Right cardiac atrium (tissue), 5 donors: ENCODE results near the gene ITGAD. TPM values are rescaled to one million over a fixed set of nuclear protein-coding genes. Genes with fewer than 3 reads are reported as not detected.

Experiments
- ATAC-seq, 2 donors: fragments of 200-7000 bp; cut with Tn5 transposase; one replicate each; pipeline versions ENCODE4 v1.8.0 to v1.9.1; 2020; ENCODE audit warnings: moderate library complexity in 2 of 2, mild to moderate bottlenecking in 1 of 2
- DNase-seq, 3 donors: peaks; one replicate each; pipeline ENCODE4 v3.0.0-alpha.2; 2020
- H3K27ac ChIP-seq: one replicate; pipeline ENCODE4 v1.5.1; 2013; ENCODE audit warnings: mild to moderate bottlenecking, low read length, control low read depth, moderate library complexity
- H3K27me3 ChIP-seq: one replicate; pipeline ENCODE4 v1.6.1; 2013; ENCODE audit not compliant: control insufficient read depth, insufficient read depth
- H3K4me1 ChIP-seq: one replicate; pipeline ENCODE4 v1.6.1; 2013; ENCODE audit warnings: low read length; ENCODE audit not compliant: control insufficient read depth, insufficient read depth
- H3K4me3 ChIP-seq: one replicate; pipeline ENCODE4 v1.5.1; 2013; ENCODE audit warnings: low read length, control low read depth
- H3K9me3 ChIP-seq: one replicate; pipeline ENCODE4 v1.6.1; 2013; ENCODE audit warnings: low read length; ENCODE audit not compliant: control insufficient read depth
- WGBS: extraction: QIAGEN DNeasy Blood & Tissue Kit; methylation state at CpG from one replicate; pipeline ENCODE4 v1.1.7; 2013; 5-methylcytosine and 5-hydroxymethylcytosine counted together
- intact Hi-C, 4 donors: fragments of 100-400 bp; cut with DNase I; formaldehyde crosslinking; loops; one replicate each; pipeline versions ENCODE4 v1.11.0 to v1.14.0; 2022 to 2023
- polyA plus RNA-seq: library from polyadenylated mRNA; stranded (reverse); fragments of 200-250 nt; gene quantifications from one replicate; pipeline ENCODE4 v1.2.3, GENCODE V29; 2013
- total RNA-seq, 4 donors: library from RNA; stranded (reverse); fragmentation: NEBNext Ultra II Directional; extraction: Animal tissue kit (Norgen Biotek cat#: 25700); gene quantifications; one replicate each; pipeline ENCODE4 v1.2.1, GENCODE V29; 2021
- donor health status: healthy with polysubstance abuse.
- donor health status: DM: no; HTN: yes; CAD: no.
- donor health status: DM: no; HTN: no; CAD: no.
- donor health status: DM: no; HTN: yes; CAD: no; lungs with severe emphysema.
- donor health status: DM: yes; HTN: yes; CAD: no.

ITGAD gene
- total and polyA plus RNA-seq, 5 donors, result not detected

GRCh38 chr16:31390504-31391041 is 2.6 kb upstream of the ITGAD start:
- Histone ChIP-seq H3K4me3 (no peak overlapping the region), H3K27ac (no peak overlapping the region), H3K27me3 (no peaks in the 10 kb centered on the region), H3K9me3 (no peaks in the 10 kb centered on the region), H3K4me1 (no peaks in the 10 kb centered on the region)
- WGBS, result 56% methylated on average over 6 of the region's 6 CpGs
- intact Hi-C loops, result no loop called here
- ATAC-seq, result no peak
- no peak for DNase-seq

- ATAC-seq, result peak in 1 of 2 donors; percentile 11
- Histone ChIP-seq H3K9me3 (no peaks in the 10 kb centered on the region), H3K27ac (no peak overlapping the region), H3K4me3 (no peak overlapping the region), H3K4me1 (no peaks in the 10 kb centered on the region), H3K27me3 (no peaks in the 10 kb centered on the region)
- intact Hi-C loops, result no loop called here
- peak in 1 of 3 donors; percentile 71 for DNase-seq
- 56% methylated on average over 6 of the region's 6 CpGs for WGBS
Measured at GRCh38 chr16:31395647-31396046, 2.5 kb downstream of the ITGAD start.

- Histone ChIP-seq H3K27ac (no peak overlapping the region), H3K9me3 (no peaks in the 10 kb centered on the region), H3K27me3 (no peaks in the 10 kb centered on the region), H3K4me1 (no peaks in the 10 kb centered on the region), H3K4me3 (no peak overlapping the region)
- intact Hi-C loops, result no loop called here
- ATAC-seq, result no peak
- no peak for DNase-seq
- WGBS, result 76% methylated on average over 18 of the region's 18 CpGs
Measured at GRCh38 chr16:31397096-31397660, 4.0 kb downstream of the ITGAD start.

- ATAC-seq, result peak in 1 of 2 donors; percentile 14
- no peak overlapping the region for H3K27ac ChIP-seq
- H3K4me3 ChIP-seq, result no peak overlapping the region
- H3K9me3 ChIP-seq, result no peaks in the 10 kb centered on the region
- no peaks in the 10 kb centered on the region for H3K27me3 ChIP-seq
- 70% methylated on average over 9 of the region's 9 CpGs for WGBS
- intact Hi-C loops, result no loop called here
- H3K4me1 ChIP-seq, result no peaks in the 10 kb centered on the region
- no peak for DNase-seq
Measured at GRCh38 chr16:31397701-31398100, 4.6 kb downstream of the ITGAD start.

GRCh38 chr16:31400191-31400590 is 7.1 kb downstream of the ITGAD start:
- Histone ChIP-seq H3K27ac (no peak overlapping the region), H3K27me3 (no peaks in the 10 kb centered on the region), H3K9me3 (no peaks in the 10 kb centered on the region), H3K4me1 (no peaks in the 10 kb centered on the region), H3K4me3 (no peak overlapping the region)
- DNase-seq (no peak), ATAC-seq (peak; percentile 27 to 33)
- intact Hi-C loops, result no loop called here
- WGBS, result 71% methylated on average over 2 of the region's 2 CpGs

GRCh38 chr16:31401436-31401835 is 8.3 kb downstream of the ITGAD start:
- intact Hi-C loops, result no loop called here
- no peaks in the 10 kb centered on the region for H3K9me3 ChIP-seq
- no peak for DNase-seq
- 70% methylated on average over 11 of the region's 11 CpGs for WGBS
- H3K4me3 ChIP-seq, result no peak overlapping the region
- no peaks in the 10 kb centered on the region for H3K4me1 ChIP-seq
- ATAC-seq, result no peak
- H3K27ac ChIP-seq, result no peak overlapping the region
- no peaks in the 10 kb centered on the region for H3K27me3 ChIP-seq

- H3K27me3 ChIP-seq, result no peaks in the 10 kb centered on the region
- intact Hi-C loops, result no loop called here
- no peak overlapping the region for H3K27ac ChIP-seq
- no peaks in the 10 kb centered on the region for H3K4me1 ChIP-seq
- H3K4me3 ChIP-seq, result no peak overlapping the region
- H3K9me3 ChIP-seq, result no peaks in the 10 kb centered on the region
- WGBS, result 75% methylated on average over 1 of the region's 1 CpG
- DNase-seq, result no peak
- ATAC-seq, result no peak
Measured at GRCh38 chr16:31402687-31403086, 9.6 kb downstream of the ITGAD start.

- Histone ChIP-seq H3K9me3 (no peaks in the 10 kb centered on the region), H3K27ac (no peak overlapping the region), H3K27me3 (no peaks in the 10 kb centered on the region), H3K4me1 (no peaks in the 10 kb centered on the region), H3K4me3 (no peak overlapping the region)
- intact Hi-C loops, result no loop called here
- 72% methylated on average over 21 of the region's 21 CpGs for WGBS
- ATAC-seq (no peak), DNase-seq (no peak)
Measured at GRCh38 chr16:31403590-31404352, 10.6 kb downstream of the ITGAD start.

- H3K27ac ChIP-seq, result no peak overlapping the region
- H3K4me1 ChIP-seq, result no peaks in the 10 kb centered on the region
- no peaks in the 10 kb centered on the region for H3K9me3 ChIP-seq
- no peaks in the 10 kb centered on the region for H3K27me3 ChIP-seq
- H3K4me3 ChIP-seq, result no peak overlapping the region
- intact Hi-C loops, result no loop called here
- ATAC-seq, result peak in 1 of 2 donors; percentile 22
- WGBS, result 57% methylated on average over 9 of the region's 9 CpGs
- no peak for DNase-seq
Measured at GRCh38 chr16:31404353-31405064, 11.4 kb downstream of the ITGAD start.

- Histone ChIP-seq H3K4me1 (no peaks in the 10 kb centered on the region), H3K27ac (no peak overlapping the region), H3K27me3 (no peaks in the 10 kb centered on the region), H3K9me3 (no peaks in the 10 kb centered on the region), H3K4me3 (no peak overlapping the region)
- DNase-seq (no peak), ATAC-seq (no peak)
- intact Hi-C loops, result no loop called here
- WGBS, result 86% methylated on average over 8 of the region's 8 CpGs
Measured at GRCh38 chr16:31407406-31407805, 14.3 kb downstream of the ITGAD start.

- H3K9me3 ChIP-seq, result no peaks in the 10 kb centered on the region
- 69% methylated on average over 3 of the region's 3 CpGs for WGBS
Measured at GRCh38 chr16:31409433-31409832, 16.3 kb downstream of the ITGAD start.

More at GRCh38 chr16:31409433-31409832, 16.3 kb downstream of the ITGAD start:
- intact Hi-C loops, result no loop called here
- no peaks in the 10 kb centered on the region for H3K4me1 ChIP-seq
- DNase-seq, result no peak
- ATAC-seq, result no peak
- no peak overlapping the region for H3K4me3 ChIP-seq
- no peaks in the 10 kb centered on the region for H3K27me3 ChIP-seq
- no peak overlapping the region for H3K27ac ChIP-seq
